Measurements from ENCODE around the gene RAB2B. TPM values are rescaled to one million over a fixed set of nuclear protein-coding genes. Genes with fewer than 3 reads are reported as not detected.

Gene RAB2B
- total and polyA plus RNA-seq, 4 donors, result 14.8 to 42.7 (median 20.4) TPM

DNA sequence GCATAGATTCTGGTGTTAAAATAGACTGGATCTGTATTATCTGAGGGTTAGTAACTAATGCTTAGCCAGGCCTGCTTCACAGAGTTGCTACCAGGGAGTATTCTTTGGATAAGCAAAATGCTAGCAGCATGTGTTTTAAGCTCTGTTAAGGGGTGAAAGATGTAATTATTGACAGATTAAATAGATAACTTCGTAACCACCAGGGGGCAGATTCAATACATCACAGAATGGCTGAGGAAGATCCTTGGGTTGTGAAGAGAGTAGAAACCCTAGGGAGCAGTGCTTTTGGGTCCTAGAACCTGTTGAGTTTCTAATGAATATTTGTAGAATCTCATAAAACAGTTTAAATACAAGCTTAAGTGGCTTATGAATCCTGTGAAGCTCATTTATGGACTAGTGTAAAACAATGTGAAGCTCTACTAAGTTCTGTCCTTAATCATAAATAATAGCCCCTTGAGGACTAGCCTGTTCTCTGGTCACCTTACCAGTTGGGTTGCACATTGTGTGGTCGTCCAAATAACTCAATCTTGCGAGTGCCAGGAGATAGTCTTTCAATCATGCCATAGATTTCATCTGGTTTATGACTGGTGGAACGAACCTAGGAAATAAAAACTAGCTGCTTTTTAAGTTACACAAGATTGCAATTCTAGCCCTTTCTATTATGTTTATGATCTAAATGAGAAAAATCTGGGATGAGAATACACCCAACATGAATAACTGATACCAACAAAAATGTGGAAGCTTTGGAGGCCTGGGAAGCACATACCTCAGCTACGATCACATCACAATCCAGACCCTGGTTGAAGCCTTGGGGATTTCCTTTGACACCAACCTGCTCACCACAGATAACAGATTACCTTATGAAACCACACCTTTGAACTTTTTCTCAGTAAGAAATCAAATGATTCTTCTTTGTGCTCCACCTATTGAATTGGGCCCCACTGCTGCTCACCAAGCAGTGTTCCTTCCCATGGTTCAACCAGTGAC, 22.1 kb upstream of the RAB2B start:
- H3K9ac ChIP-seq (ENCODE audit: insufficient read depth in 1 of 2, low read length in 2 of 2), result no peak overlapping the region
- H3K9me3 ChIP-seq (ENCODE audit: control insufficient read depth in 4 of 4, insufficient read depth in 3 of 4, low read length in 3 of 4), result no peaks in the 10 kb centered on the region
- H3K27ac ChIP-seq (ENCODE audit: low read depth in 1 of 2, low read length in 1 of 2), result no peak overlapping the region
- 66 to 72% methylated on average over 5 of the region's 5 CpGs for WGBS, 2 donors
- no peaks in the 10 kb centered on the region for H3K27me3 ChIP-seq (ENCODE audit: control insufficient read depth in 3 of 3, insufficient read depth in 3 of 3, low read length in 2 of 3)
- peaks cover 35 to 79% (median 53%) of the 10 kb centered on the region in 4 donors for H3K36me3 ChIP-seq (ENCODE audit: control insufficient read depth in 4 of 4, insufficient read depth in 4 of 4, low read length in 4 of 4)
- H3K4me1 ChIP-seq (ENCODE audit: control insufficient read depth in 5 of 5, insufficient read depth in 5 of 5, low read length in 5 of 5), result no peaks in the 10 kb centered on the region
- ATAC-seq (ENCODE audit: insufficient read depth, low FRiP score) (no peak), DNase-seq (peak in 2 of 3 donors; percentile 64 to 69)
- TF ChIP-seq, protein P1, sequence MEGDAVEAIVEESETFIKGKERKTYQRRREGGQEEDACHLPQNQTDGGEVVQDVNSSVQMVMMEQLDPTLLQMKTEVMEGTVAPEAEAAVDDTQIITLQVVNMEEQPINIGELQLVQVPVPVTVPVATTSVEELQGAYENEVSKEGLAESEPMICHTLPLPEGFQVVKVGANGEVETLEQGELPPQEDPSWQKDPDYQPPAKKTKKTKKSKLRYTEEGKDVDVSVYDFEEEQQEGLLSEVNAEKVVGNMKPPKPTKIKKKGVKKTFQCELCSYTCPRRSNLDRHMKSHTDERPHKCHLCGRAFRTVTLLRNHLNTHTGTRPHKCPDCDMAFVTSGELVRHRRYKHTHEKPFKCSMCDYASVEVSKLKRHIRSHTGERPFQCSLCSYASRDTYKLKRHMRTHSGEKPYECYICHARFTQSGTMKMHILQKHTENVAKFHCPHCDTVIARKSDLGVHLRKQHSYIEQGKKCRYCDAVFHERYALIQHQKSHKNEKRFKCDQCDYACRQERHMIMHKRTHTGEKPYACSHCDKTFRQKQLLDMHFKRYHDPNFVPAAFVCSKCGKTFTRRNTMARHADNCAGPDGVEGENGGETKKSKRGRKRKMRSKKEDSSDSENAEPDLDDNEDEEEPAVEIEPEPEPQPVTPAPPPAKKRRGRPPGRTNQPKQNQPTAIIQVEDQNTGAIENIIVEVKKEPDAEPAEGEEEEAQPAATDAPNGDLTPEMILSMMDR (IDR thresholded peaks at IDR 0.05; ENCODE audit: control extremely low read depth, extremely low read depth), result no peak
- H3K4me3 ChIP-seq, result no peak overlapping the region

DNA sequence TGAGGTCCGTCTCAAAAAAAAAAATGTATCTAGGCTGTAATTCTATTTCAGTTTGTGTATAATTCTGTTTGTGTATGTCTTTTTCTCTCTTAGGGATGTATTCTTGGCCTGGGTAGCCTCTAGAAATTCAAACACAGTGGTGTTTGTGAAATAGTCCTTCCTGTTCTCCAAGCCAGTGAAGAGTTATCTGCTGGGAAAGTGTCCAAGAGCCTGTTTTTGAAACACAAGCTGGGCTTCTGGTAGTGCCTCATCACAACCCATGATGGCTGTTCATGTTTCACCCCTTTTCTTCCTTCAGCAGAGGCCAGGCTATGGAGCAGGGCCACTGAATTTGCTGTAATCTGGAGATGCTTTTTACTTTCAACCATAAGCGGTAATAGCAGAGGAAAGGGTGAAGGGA, 19.7 kb upstream of the RAB2B start:
- TF ChIP-seq, protein P1 (IDR thresholded peaks at IDR 0.05; ENCODE audit: control extremely low read depth, extremely low read depth), result no peak
- Histone ChIP-seq H3K4me1 (ENCODE audit: control insufficient read depth in 5 of 5, insufficient read depth in 5 of 5, low read length in 5 of 5) (no peaks in the 10 kb centered on the region), H3K9ac (ENCODE audit: insufficient read depth in 1 of 2, low read length in 2 of 2) (no peak overlapping the region), H3K36me3 (ENCODE audit: control insufficient read depth in 4 of 4, insufficient read depth in 4 of 4, low read length in 4 of 4) (peaks cover 34 to 68% (median 53%) of the 10 kb centered on the region in 4 donors), H3K4me3 (no peak overlapping the region), H3K27me3 (ENCODE audit: control insufficient read depth in 3 of 3, insufficient read depth in 3 of 3, low read length in 2 of 3) (no peaks in the 10 kb centered on the region), H3K27ac (ENCODE audit: low read depth in 1 of 2, low read length in 1 of 2) (no peak overlapping the region), H3K9me3 (ENCODE audit: control insufficient read depth in 4 of 4, insufficient read depth in 3 of 4, low read length in 3 of 4) (no peaks in the 10 kb centered on the region)
- ATAC-seq (ENCODE audit: insufficient read depth, low FRiP score) (no peak), DNase-seq (peak in 2 of 3 donors; percentile 61 to 71)
- 76 to 87% methylated on average over 2 of the region's 2 CpGs for WGBS, 2 donors

DNA sequence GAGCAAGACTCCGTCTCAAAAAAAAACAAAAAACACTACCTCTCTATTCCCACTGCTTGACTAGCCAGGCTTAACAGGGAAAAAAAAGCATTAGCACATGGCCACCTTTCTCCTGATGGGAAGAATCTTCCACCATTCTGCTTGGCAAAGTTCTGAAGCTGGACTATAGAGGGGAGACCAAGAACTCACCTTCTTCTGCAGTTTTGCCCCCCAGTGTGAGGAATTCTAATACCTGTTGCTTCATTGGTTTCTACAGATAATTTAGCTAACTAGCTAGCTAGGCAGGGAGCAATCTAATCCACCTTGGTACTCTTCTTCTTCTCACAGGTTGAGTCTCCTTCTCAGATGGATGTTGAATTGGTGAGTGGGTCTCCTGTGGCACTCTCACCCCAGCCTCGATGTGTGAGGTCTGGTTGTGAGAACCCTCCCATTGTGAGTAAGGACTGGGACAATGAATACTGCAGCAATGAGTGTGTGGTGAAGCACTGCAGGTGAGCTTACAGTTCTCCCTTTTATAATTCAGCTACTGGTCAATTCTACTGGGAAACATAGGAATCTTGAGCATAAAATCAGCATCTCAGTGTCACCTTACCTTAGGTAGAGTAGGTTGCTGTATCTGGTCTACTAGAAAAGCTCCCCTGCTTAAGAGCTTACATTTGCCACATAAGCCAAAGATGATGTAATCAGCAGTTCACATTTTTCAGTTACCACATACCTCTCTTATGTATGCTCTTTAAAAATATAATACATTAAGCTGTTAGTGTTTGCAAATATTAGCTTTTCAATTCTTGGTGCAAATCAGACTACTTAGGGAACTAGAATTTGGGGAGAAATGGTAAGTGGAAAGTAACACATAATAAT, 18.4 kb upstream of the RAB2B start:
- no peak overlapping the region for H3K4me3 ChIP-seq
- TF ChIP-seq, protein P1 (IDR thresholded peaks at IDR 0.05; ENCODE audit: control extremely low read depth, extremely low read depth), result no peak
- peak in 2 of 3 donors; percentile 26 to 56 for DNase-seq
- H3K4me1 ChIP-seq (ENCODE audit: control insufficient read depth in 5 of 5, insufficient read depth in 5 of 5, low read length in 5 of 5), result no peaks in the 10 kb centered on the region
- peak overlapping the region in 1 of 2 donors; percentile 1 for H3K27ac ChIP-seq (ENCODE audit: low read depth in 1 of 2, low read length in 1 of 2)
- ATAC-seq (ENCODE audit: insufficient read depth, low FRiP score), result peak; percentile 31
- no peak overlapping the region for H3K9ac ChIP-seq (ENCODE audit: insufficient read depth in 1 of 2, low read length in 2 of 2)
- H3K36me3 ChIP-seq (ENCODE audit: control insufficient read depth in 4 of 4, insufficient read depth in 4 of 4, low read length in 4 of 4), result peaks cover 32 to 63% (median 53%) of the 10 kb centered on the region in 4 donors
- H3K9me3 ChIP-seq (ENCODE audit: control insufficient read depth in 4 of 4, insufficient read depth in 3 of 4, low read length in 3 of 4), result no peaks in the 10 kb centered on the region
- H3K27me3 ChIP-seq (ENCODE audit: control insufficient read depth in 3 of 3, insufficient read depth in 3 of 3, low read length in 2 of 3), result no peaks in the 10 kb centered on the region
- 64 to 83% methylated on average over 2 of the region's 2 CpGs for WGBS, 2 donors

Data from lung (tissue), 12 donors.